NCI-H187 treated with DMSO at 0.1 percent for 48 hours (cell line): ENCODE results near the gene PPP1R1C.
"Not testable (repeated sequence)": the region's sequence is repeated elsewhere in the genome, so short reads cannot be mapped to it uniquely, and the experiment has no call there.

Experiments
- DNase-seq: peaks from one replicate; lab custom pipeline; 2025; lab: John Stamatoyannopoulos, UW

PPP1R1C gene

GRCh38 chr2:182015334-182016109 is 29.9 kb downstream of the PPP1R1C start:
- no peak for DNase-seq

GRCh38 chr2:182018218-182018617 is 32.6 kb downstream of the PPP1R1C start:
- no peak for DNase-seq

GRCh38 chr2:182019731-182020130 is 34.1 kb downstream of the PPP1R1C start:
- no peak for DNase-seq

GRCh38 chr2:182020286-182021070 is 34.8 kb downstream of the PPP1R1C start:
- peak; percentile 3 for DNase-seq

GRCh38 chr2:182023235-182023634 is 37.6 kb downstream of the PPP1R1C start:
- no peak for DNase-seq

- not testable (repeated sequence) for DNase-seq
Observed at GRCh38 chr2:182030875-182031274, 45.2 kb downstream of the PPP1R1C start.

- no peak for DNase-seq
Observed at GRCh38 chr2:182031956-182032355, 46.3 kb downstream of the PPP1R1C start.

GRCh38 chr2:182033449-182033848 is 47.8 kb downstream of the PPP1R1C start:
- DNase-seq, result no peak

- no peak for DNase-seq
Observed at GRCh38 chr2:182038576-182038975, 52.9 kb downstream of the PPP1R1C start.

GRCh38 chr2:182043021-182043420 is 57.4 kb downstream of the PPP1R1C start:
- no peak for DNase-seq

- no peak for DNase-seq
Observed at GRCh38 chr2:182043861-182044260, 58.2 kb downstream of the PPP1R1C start.

- DNase-seq, result no peak
Observed at GRCh38 chr2:182047544-182047943, 61.9 kb downstream of the PPP1R1C start.

GRCh38 chr2:182048088-182048487 is 62.4 kb downstream of the PPP1R1C start:
- no peak for DNase-seq

GRCh38 chr2:182048621-182049020 is 63.0 kb downstream of the PPP1R1C start:
- no peak for DNase-seq

GRCh38 chr2:182049372-182050148 is 63.9 kb downstream of the PPP1R1C start:
- no peak for DNase-seq

- no peak for DNase-seq
Observed at GRCh38 chr2:182050333-182051135, 64.9 kb downstream of the PPP1R1C start.

GRCh38 chr2:182055993-182056392 is 70.3 kb downstream of the PPP1R1C start:
- DNase-seq, result peak; percentile 1

- no peak for DNase-seq
Observed at GRCh38 chr2:182057002-182057401, 71.3 kb downstream of the PPP1R1C start.

- no peak for DNase-seq
Observed at GRCh38 chr2:182058056-182058455, 72.4 kb downstream of the PPP1R1C start.

- DNase-seq, result no peak
Observed at GRCh38 chr2:182061739-182062138, 76.1 kb downstream of the PPP1R1C start.

- no peak for DNase-seq
Observed at GRCh38 chr2:182062329-182062972, 76.8 kb downstream of the PPP1R1C start.
